ENCODE data around the gene FOXL1.

The FOXL1 gene

GRCh38 chr16:86549076-86549892 lies 29.1 kb upstream of the FOXL1 start:
- DNase-seq (ENCODE audit: low spot score) = no peak

DNA sequence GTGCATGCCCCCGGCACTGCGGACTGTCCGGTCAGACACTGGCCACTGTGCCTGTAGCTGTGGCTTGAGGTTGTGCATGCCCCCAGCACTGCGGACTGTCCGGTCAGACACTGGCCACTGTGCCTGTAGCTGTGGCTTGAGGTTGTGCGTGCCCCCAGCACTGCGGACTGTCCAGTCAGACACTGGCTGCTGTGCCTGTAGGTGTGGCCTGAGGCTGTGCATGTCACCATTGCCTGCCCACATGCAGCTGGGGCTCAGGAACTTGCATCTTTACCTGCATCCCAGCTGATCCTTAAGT lies 28.5 kb upstream of the FOXL1 start:
- no peak for DNase-seq (ENCODE audit: low spot score)

GRCh38 chr16:86550281-86550680 lies 28.1 kb upstream of the FOXL1 start:
- no peak for DNase-seq (ENCODE audit: low spot score)

GRCh38 chr16:86553356-86553755 lies 25.0 kb upstream of the FOXL1 start:
- no peak for DNase-seq (ENCODE audit: low spot score)

- no peak for DNase-seq (ENCODE audit: low spot score)
Observed at GRCh38 chr16:86554599-86554916, 23.8 kb upstream of the FOXL1 start.

GRCh38 chr16:86554917-86555703 lies 23.2 kb upstream of the FOXL1 start, which contains the start of gene MTHFSD:
MTHFSD (minus strand) TSS chr16:86555235; CDS start chr16:86555184, 51 bp downstream.
- peak; percentile 93 for DNase-seq (ENCODE audit: low spot score)

DNA sequence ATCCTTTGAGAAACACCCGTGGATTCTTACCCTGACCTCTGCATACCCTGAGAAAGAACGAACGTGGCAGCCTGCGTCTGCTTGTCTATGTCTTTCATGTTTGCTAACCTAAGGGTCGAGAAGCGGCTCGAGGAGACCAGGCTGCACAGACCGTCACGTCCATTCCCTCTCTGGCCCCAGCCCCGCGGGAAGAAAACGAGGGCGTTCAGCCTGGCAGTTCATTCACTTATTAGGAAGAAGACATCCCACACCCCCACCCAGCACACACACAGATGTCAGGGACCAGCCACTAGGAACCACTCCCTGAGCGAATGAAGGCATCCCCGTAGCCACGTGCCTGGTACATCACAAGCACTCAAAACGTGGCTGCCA lies 22.7 kb upstream of the FOXL1 start:
- no peak for DNase-seq (ENCODE audit: low spot score)

DNA sequence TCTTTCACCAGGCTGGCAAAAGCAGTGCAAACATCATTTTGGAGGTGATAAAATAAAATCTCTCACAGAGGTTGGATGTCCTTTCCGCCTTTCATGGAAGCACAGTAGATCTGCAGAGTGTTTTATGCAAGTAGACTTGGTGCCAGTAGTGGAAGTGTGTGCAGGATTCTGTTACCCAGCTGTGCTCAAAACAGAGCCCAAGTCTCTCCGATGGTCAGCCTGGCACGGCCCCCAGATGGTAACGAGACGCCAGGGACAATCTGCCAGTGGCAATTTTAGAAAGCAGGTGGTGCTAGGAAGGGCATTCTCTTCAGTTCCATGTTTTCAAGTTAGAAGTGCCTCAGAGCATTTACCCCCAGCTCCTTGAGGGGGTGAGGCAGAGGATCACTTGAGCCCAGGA lies 21.8 kb upstream of the FOXL1 start:
- DNase-seq (ENCODE audit: low spot score) = no peak

GRCh38 chr16:86557587-86557986 lies 20.8 kb upstream of the FOXL1 start:
- DNase-seq (ENCODE audit: low spot score) = no peak

GRCh38 chr16:86558355-86559193 lies 19.8 kb upstream of the FOXL1 start:
- DNase-seq (ENCODE audit: low spot score) = no peak

DNA sequence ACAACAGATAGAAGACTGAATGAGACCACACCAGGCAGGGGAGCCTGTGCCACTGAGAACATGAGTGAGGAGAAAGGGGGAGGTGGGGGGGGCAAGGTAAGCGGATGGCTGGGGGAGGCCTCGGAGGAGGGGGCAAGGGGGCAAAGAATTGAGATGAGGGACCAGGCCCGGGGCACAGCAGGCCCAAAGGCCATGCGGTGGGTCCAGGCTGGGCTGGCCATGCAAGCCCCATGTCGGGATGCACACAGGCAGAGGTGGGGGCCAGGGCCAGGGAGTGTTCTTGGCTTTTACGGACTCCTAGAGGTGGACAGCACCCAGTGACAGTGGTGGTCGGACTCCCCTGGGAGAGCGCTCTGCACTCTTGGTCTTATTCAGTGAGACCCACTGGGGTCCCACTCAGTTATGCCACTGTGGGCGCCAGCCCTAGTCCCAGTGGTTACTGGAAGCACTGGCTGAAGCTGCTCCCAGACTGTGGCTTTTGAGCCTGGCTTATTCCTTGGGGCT lies 18.5 kb upstream of the FOXL1 start:
- DNase-seq (ENCODE audit: low spot score) = no peak

DNA sequence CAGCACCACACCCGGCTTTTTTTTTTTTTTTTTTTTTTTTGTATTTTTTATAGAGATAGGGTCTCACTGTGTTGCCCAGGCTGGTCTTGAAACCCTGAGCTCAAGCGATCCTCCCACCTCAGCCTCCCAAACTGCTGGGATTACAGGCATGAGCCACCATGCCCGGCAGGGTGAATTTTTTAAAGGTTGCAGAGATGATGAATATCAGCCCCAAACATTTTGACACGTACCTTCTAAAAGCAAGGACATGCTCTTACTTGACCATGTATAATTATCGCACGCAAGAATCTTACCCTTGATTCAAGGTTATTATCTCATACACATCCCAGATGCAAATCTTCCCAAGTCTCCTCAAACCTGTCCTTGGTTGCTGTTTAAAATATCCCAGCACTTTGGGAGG lies 16.0 kb upstream of the FOXL1 start:
- DNase-seq (ENCODE audit: low spot score) = no peak

DNA sequence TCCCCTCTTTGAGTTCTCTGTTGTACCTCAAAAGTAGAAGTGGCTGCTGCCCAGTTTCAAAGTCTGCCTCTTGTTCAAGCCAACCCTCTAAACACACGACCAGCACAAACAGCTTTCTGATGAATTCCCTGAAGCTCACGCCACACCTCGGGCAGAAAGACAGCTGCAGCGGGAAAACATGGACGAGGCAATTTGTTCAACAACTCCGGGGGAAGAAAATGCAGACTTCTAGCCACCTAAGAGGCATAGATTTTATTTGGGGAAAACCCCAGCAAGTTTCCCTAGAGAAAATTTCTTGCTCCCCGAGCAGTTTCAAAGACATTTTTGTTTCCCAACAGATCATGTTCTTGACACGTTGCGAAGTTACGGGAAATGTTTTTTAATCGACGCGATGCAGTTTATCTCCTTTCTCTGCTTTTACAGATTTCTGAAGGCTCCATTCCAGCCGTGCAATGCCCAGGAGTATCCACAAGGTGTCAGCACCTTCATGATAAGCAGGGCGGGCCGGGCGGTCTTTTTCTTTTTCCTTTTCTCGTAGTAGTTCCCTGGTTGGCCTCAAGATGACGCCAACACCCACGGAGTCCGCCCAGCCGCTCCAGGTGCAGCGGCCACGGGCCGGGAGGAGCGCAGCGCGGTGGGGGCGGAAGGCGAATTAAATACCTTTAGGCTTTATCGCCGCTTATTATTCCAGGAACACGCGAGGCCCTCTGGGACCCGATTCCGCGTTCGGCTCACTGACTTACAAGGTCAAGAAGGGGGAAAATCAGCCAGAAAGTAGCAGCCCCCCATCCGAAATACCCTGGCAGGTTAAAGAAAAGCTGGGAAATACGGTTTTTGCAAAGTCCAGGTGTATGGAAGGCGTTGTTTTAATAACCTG lies 14.6 kb upstream of the FOXL1 start:
- DNase-seq (ENCODE audit: low spot score) = peak; percentile 84

DNA sequence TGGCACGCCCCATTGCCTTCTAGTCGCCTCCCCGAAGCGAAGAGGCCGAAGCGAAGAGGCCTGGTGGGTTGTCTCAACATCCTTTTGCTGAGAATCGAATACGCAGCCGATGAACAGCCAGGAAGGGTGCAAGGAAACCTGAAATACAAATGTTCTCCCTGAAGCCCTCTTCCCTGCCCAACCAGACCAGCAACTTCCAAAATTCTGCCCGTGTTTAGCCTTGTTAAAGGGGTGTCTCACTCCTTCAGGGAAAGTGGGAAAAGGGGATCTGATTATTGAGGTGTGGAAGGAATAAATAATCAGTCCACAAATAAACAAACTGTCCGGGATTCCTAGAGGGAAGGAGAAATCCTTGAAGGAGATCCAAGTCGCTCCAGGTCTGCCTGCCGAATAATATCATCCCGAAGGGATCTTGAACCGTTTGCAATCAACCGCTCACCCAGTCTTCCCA lies 13.1 kb upstream of the FOXL1 start:
- no peak for DNase-seq (ENCODE audit: low spot score)

DNA sequence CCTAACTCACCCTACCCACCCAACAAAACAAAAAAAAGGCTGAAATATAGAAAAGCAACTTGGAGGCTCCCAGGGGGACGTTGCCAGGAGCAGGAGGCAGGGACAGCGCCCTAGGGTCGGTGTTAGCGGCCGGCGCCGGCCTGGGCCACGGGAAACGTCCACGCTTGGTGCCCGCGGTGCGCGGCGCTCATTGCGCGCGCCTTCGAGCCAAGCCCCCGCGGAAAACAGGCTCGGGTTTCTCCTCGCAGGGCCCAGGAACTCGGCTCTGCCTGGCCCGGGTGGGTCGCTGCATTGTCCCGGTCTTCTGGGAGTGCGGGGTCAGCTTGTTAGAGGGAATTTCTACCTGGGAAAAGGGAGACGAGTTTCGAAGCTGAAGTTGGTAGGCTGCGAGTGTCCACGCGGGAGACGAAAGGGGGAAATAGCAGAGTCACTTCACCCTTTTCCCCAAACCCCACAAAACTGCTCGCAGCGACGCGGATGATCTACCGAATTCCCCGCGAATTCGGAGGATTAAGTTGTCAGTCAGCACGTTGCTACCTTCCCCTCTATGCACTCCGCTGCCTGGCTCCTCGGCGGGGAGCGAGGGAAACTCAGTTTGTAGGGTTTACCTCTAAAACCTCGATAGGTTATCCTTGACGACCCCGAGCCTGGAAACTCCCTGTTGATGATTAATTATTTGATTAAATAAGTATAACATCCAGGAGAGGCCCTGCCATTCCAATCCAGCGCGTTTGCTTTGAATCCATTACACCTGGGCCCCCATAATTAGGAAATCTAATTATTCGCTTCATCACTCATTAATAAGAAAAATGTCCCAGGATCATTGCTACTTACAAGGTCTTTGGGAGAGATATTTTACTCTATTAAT lies 12.5 kb upstream of the FOXL1 start:
- DNase-seq (ENCODE audit: low spot score) = no peak

GRCh38 chr16:86566601-86566965 lies 11.8 kb upstream of the FOXL1 start, which contains the start of gene FOXC2:
FOXC2 (plus strand) TSS chr16:86566829; CDS start chr16:86567336, 507 bp downstream.
- no peak for DNase-seq (ENCODE audit: low spot score)

DNA sequence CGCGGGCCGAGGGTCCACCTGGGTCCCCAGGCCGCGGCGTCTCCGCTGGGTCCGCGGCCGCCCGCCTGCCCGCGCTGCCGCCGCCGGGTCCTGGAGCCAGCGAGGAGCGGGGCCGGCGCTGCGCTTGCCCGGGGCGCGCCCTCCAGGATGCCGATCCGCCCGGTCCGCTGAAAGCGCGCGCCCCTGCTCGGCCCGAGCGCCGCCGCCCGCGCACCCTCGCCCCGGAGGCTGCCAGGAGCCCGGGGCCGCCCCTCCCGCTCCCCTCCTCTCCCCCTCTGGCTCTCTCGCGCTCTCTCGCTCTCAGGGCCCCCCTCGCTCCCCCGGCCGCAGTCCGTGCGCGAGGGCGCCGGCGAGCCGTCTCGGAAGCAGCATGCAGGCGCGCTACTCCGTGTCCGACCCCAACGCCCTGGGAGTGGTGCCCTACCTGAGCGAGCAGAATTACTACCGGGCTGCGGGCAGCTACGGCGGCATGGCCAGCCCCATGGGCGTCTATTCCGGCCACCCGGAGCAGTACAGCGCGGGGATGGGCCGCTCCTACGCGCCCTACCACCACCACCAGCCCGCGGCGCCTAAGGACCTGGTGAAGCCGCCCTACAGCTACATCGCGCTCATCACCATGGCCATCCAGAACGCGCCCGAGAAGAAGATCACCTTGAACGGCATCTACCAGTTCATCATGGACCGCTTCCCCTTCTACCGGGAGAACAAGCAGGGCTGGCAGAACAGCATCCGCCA lies 11.2 kb upstream of the FOXL1 start:
- no peak for DNase-seq (ENCODE audit: low spot score)

GRCh38 chr16:86567701-86568581 lies 10.4 kb upstream of the FOXL1 start:
- no peak for DNase-seq (ENCODE audit: low spot score)
